Muscle of leg (tissue), 11 donors: Measurements from ENCODE around the gene MSANTD2. TPM values are rescaled to one million over a fixed set of nuclear protein-coding genes. Genes with fewer than 3 reads are reported as not detected.

Experiments
- DNase-seq: peaks from one replicate; pipeline ENCODE4 v3.0.0; 2013
- H3K27ac ChIP-seq: one replicate; pipeline ENCODE4 v1.5.1; 2013; ENCODE audit warnings: mild to moderate bottlenecking, low read length, control low read depth
- H3K27me3 ChIP-seq: one replicate; pipeline ENCODE4 v1.6.1; 2013; ENCODE audit warnings: low read length; ENCODE audit not compliant: control insufficient read depth, insufficient read depth
- H3K36me3 ChIP-seq: one replicate; pipeline ENCODE4 v1.6.1; 2013; ENCODE audit warnings: low read length; ENCODE audit not compliant: control insufficient read depth, insufficient read depth
- H3K4me1 ChIP-seq: one replicate; pipeline ENCODE4 v1.6.1; 2013; ENCODE audit warnings: low read length; ENCODE audit not compliant: control insufficient read depth, insufficient read depth
- H3K4me3 ChIP-seq: one replicate; pipeline ENCODE4 v1.5.1; 2013; ENCODE audit warnings: low read length, control low read depth
- H3K9me3 ChIP-seq: replicated peaks from 2 replicates; pipeline ENCODE4 v1.6.1; 2013; ENCODE audit warnings: low read depth, low read length; ENCODE audit not compliant: control insufficient read depth
- WGBS: methylation state at CpG from one replicate; pipeline ENCODE4 v1.1.5; 2013; ENCODE audit warnings: missing lambda C conversion rate; ENCODE audit not compliant: insufficient coverage; 5-methylcytosine and 5-hydroxymethylcytosine counted together
- polyA plus RNA-seq, 8 donors: library from polyadenylated mRNA; unstranded; fragments of 120-200 nt; gene quantifications; one replicate each; pipeline versions ENCODE4 v1.2.1 to v1.2.3, GENCODE V29; 2013; ENCODE audit warnings: inconsistent platforms in 1 of 8, low replicate concordance in 1 of 8; ENCODE audit not compliant: insufficient read length in 8 of 8, insufficient read depth in 1 of 8
- total RNA-seq: library from RNA; stranded (reverse); fragments of 120-200 nt; gene quantifications from one replicate; pipeline ENCODE4 v1.2.4, GENCODE V29; 2013

MSANTD2 gene
- total and polyA plus RNA-seq, 9 donors = 11.5 to 18.7 (median 13.4) TPM

GRCh38 chr11:124748481-124749343 is 51.5 kb downstream of the MSANTD2 start:
- H3K4me1 ChIP-seq = peaks cover 32% of the 10 kb centered on the region
- peak overlapping the region; percentile 35 for H3K27ac ChIP-seq
- H3K9me3 ChIP-seq = no peaks in the 10 kb centered on the region
- 23% methylated on average over 3 of the region's 12 CpGs for WGBS
- H3K27me3 ChIP-seq = peaks cover 99% of the 10 kb centered on the region
- no peak for DNase-seq
- no peak overlapping the region for H3K4me3 ChIP-seq
- H3K36me3 ChIP-seq = no peaks in the 10 kb centered on the region

GRCh38 chr11:124748100-124748418 is 52.1 kb downstream of the MSANTD2 start:
- Histone ChIP-seq H3K36me3 (no peaks in the 10 kb centered on the region), H3K4me1 (peaks cover 32% of the 10 kb centered on the region), H3K27ac (peak overlapping the region; percentile 35), H3K27me3 (peaks cover 98% of the 10 kb centered on the region), H3K9me3 (no peaks in the 10 kb centered on the region), H3K4me3 (no peak overlapping the region)
- DNase-seq = no peak
- WGBS = 32% methylated on average over 6 of the region's 7 CpGs

- Histone ChIP-seq H3K27me3 (peaks cover 98% of the 10 kb centered on the region), H3K36me3 (no peaks in the 10 kb centered on the region), H3K9me3 (no peaks in the 10 kb centered on the region), H3K27ac (no peak overlapping the region), H3K4me3 (no peak overlapping the region), H3K4me1 (peaks cover 29% of the 10 kb centered on the region)
- 22% methylated on average over 9 of the region's 14 CpGs for WGBS
- no peak for DNase-seq
These were observed 52.7 kb downstream of the MSANTD2 start for GRCh38 chr11:124747406-124748099.

GRCh38 chr11:124746621-124747243 is 53.5 kb downstream of the MSANTD2 start:
- Histone ChIP-seq H3K27ac (no peak overlapping the region), H3K36me3 (no peaks in the 10 kb centered on the region), H3K4me1 (peaks cover 29% of the 10 kb centered on the region), H3K9me3 (no peaks in the 10 kb centered on the region), H3K4me3 (peak overlapping the region; percentile 37), H3K27me3 (peaks cover 97% of the 10 kb centered on the region)
- WGBS = 5% methylated on average over 17 of the region's 37 CpGs
- DNase-seq = peak; percentile 30

GRCh38 chr11:124745835-124746620 is 54.2 kb downstream of the MSANTD2 start:
- Histone ChIP-seq H3K36me3 (no peaks in the 10 kb centered on the region), H3K4me3 (peak overlapping the region; percentile 37), H3K4me1 (peaks cover 29% of the 10 kb centered on the region), H3K9me3 (no peaks in the 10 kb centered on the region), H3K27ac (no peak overlapping the region), H3K27me3 (peaks cover 97% of the 10 kb centered on the region)
- 6% methylated on average over 25 of the region's 41 CpGs for WGBS
- DNase-seq = no peak

- Histone ChIP-seq H3K27ac (no peak overlapping the region), H3K36me3 (no peaks in the 10 kb centered on the region), H3K27me3 (peaks cover 96% of the 10 kb centered on the region), H3K4me1 (peaks cover 32% of the 10 kb centered on the region), H3K4me3 (no peak overlapping the region), H3K9me3 (no peaks in the 10 kb centered on the region)
- no peak for DNase-seq
- WGBS = 9% methylated on average over 30 of the region's 44 CpGs
These were observed 54.9 kb downstream of the MSANTD2 start for GRCh38 chr11:124745270-124745834.

- Histone ChIP-seq H3K4me1 (peaks cover 44% of the 10 kb centered on the region), H3K9me3 (no peaks in the 10 kb centered on the region), H3K27ac (no peak overlapping the region), H3K36me3 (no peaks in the 10 kb centered on the region), H3K27me3 (peaks cover 91% of the 10 kb centered on the region), H3K4me3 (no peak overlapping the region)
- WGBS = no CpG with 5 or more reads among the region's 6 CpGs
- DNase-seq = no peak
These were observed 57.2 kb downstream of the MSANTD2 start for GRCh38 chr11:124743050-124743449.

- no peak overlapping the region for H3K4me3 ChIP-seq
- H3K4me1 ChIP-seq = peaks cover 47% of the 10 kb centered on the region
- WGBS = 53% methylated on average over 2 of the region's 2 CpGs
- no peak for DNase-seq
- no peaks in the 10 kb centered on the region for H3K36me3 ChIP-seq
- H3K9me3 ChIP-seq = no peaks in the 10 kb centered on the region
- H3K27ac ChIP-seq = no peak overlapping the region
- H3K27me3 ChIP-seq = peaks cover 89% of the 10 kb centered on the region
These were observed 57.7 kb downstream of the MSANTD2 start for GRCh38 chr11:124742555-124742954.

- DNase-seq = peak; percentile 22
- H3K4me1 ChIP-seq = peaks cover 28% of the 10 kb centered on the region
- no peaks in the 10 kb centered on the region for H3K9me3 ChIP-seq
- peaks cover 80% of the 10 kb centered on the region for H3K27me3 ChIP-seq
- no peaks in the 10 kb centered on the region for H3K36me3 ChIP-seq
- H3K4me3 ChIP-seq = peak overlapping the region; percentile 50
- WGBS = under 1% methylated on average over 34 of the region's 37 CpGs
- no peak overlapping the region for H3K27ac ChIP-seq
These were observed 59.8 kb downstream of the MSANTD2 start for GRCh38 chr11:124740277-124740882.
